HG02981 (cell line): ENCODE measurements around the gene MRPL54.

Source experiments
- ATAC-seq: cut with Tn5 transposase; IDR thresholded peaks from one replicate; pipeline ENCODE4 v1.9.1; 2021; ENCODE audit warnings: mild to moderate bottlenecking, moderate library complexity; ENCODE audit not compliant: unreplicated experiment

The MRPL54 gene

DNA sequence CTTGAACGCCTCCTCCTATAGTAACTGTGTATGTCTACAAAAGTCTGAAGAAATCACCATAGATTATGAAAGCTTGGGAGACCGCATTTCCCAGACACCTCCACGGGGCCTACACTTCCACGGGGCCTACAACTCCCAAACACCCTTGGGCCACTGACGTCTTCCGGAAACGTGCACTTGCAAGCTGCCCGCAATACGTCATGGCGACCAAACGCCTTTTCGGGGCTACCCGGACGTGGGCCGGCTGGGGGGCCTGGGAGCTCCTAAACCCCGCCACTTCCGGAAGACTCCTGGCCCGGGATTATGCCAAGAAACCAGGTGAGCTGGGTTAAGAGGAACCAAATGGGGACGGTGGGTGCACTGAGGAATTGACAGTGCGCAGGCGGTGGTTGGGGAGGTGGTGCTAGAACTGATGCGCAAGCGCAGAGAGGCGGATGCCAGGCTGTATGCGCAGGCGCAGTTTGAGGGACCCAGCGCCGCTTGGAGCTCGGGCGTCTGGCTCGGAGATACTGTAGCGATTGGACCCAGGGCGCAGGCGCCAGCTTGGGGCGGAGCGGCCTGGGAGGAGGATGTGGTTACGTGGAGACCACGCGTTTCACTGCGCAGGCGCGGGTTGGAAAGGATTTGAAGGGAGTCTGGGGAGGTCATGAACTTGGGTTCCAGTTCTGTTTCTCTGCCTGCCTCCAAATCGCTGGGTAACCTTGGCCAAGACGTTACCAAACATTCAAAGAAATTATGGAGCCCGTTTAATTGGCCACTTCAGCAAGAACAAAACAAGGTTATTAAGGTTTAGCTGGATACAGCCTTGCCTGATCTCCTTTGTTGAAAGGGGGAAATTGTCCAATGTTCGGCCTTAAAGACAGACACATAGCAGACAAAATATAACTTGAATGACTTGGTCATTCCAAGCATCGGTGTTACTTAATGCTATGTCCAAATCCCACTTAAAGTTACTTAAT, at the start of gene MRPL54:
MRPL54 (plus strand) TSS at position 182 of the 959 bp plus-strand sequence; CDS start at position 201, 19 bp downstream.
- peak; percentile 67 for ATAC-seq

DNA sequence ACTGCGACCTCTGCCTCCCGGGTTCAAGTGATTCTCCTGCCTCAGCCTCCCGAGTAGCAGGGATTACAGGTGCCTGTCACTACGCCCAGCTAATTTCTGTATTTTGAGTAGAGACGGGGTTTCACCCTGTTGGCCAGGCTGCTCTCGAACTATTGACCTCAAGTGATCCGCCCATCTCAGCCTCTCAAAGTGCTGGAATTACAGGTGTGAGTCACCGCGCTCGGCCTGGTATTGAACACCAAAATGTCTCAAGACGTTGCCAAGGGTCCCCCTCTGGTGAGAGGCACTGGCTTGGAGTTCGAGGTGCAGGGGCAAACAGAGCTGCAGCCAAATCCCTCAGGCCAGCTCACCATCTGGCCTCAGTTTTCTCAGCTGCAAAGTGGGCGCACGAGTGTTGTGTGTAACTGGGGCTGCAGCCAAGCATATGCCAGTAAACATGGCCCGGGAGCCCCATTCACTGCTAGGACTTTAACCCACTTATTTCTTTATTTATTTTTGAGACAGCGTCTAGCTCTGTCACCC, 46.3 kb upstream of the MRPL54 start:
- no peak for ATAC-seq

DNA sequence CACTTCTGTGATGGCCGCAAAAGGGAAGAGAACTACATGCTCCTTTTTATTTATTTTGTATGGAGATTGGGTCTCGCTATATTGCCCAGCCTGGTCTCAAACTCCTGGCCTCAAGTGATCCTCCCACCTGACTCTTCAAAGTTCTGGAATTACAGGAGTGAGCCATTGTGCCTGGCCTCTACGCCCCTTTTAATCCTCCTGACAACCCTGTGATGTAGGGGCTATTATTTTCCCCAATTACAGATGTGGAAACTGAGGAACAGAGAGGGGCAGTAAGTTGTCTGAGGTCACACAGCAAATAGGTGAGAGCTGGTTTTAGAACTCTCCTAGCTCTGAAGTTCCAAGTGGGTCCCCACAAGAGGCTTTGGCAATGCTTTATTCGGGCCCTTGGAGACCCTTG, 42.6 kb upstream of the MRPL54 start:
- ATAC-seq, result no peak

DNA sequence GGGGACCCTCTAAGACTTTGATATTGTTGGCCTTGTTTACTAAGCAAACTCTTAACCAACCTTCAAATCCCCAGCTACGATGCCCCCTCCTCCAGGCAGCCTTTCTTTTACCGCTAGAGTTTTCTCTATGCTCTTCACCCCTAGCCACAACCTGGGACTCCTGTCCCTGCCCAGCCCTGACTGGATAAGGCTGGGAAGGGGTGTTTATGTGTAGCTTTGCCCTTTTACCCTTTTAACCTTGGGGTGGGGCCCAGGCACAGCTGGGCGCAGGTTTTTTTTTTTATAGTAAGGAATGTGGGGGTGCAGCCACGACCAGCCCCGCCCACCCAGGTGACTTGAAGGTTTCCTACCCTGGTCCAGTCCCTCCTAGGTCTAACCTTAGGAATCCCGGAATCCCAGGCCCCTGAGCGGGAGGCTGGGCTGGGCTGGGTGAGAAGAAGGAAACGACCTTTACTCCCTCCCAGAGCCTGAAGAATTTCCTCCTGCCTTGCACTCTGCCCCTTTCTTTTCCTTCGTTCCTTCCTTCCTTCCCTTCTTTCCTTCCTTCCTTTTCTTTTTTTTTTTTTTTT, 42.0 kb upstream of the MRPL54 start:
- ATAC-seq, result no peak

DNA sequence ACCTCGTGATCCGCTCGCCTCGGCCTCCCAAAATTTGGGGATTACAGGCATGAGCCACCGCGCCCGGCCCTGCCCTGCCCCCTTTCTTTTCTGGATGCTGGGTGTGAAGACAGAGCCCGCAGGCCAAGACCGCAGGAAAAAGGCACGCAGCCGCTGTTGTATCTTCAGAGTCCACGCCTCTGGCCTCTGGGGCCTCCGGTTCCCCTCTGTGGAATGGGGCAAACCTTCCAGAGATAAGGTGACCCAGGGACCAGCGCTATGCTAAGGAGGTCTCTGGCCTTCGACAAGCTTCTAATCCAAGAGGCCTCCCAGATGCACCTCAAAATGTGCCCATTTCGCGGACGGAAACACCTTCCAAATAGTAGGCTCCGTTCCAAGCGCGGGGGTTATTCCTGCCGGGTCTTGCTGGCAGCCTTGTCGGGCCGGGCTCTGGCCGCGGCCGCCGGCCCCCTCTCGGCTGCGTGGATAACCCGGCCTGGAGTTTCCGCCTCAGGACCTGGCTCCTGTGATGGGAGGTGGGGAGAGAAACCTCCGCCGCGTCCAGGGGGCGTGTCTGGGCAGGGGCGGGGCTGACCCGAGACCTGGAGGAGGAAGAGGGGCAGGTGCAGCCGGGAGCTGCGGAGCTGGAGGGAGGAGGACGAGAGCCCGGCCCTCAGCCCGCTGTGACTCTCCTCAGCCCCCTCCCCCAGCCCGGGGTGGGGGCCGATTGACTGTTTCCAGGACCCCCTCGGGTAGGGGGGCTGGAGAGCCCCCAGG, 41.2 kb upstream of the MRPL54 start:
- ATAC-seq, result no peak

DNA sequence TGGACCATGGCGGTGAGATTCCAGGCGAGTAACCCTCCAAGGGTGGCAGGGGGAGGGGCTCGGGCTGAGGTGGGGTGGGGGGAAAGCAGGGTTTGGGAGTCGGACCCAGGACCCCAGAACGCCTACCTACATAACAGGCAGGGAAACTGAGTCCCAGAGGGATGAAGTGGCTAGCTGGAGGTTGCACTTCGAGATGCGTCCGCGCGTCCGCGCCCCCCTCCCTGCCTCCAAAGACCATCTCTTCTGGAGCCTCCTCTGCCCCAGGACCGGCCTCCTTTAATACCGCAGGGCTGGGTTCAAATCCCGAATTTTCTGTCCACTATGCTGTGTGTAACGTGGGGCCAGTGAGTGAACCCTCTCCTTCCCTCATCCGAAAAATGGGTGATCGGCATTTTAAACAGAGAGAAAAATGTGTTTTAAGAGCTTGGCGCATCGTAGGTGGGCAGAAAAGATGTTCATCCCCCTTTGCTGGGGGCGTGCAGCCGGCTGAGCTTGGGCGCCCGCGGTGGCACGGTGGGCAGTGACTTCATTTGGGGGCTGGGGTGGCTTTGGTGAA, 40.5 kb upstream of the MRPL54 start:
- ATAC-seq, result no peak

DNA sequence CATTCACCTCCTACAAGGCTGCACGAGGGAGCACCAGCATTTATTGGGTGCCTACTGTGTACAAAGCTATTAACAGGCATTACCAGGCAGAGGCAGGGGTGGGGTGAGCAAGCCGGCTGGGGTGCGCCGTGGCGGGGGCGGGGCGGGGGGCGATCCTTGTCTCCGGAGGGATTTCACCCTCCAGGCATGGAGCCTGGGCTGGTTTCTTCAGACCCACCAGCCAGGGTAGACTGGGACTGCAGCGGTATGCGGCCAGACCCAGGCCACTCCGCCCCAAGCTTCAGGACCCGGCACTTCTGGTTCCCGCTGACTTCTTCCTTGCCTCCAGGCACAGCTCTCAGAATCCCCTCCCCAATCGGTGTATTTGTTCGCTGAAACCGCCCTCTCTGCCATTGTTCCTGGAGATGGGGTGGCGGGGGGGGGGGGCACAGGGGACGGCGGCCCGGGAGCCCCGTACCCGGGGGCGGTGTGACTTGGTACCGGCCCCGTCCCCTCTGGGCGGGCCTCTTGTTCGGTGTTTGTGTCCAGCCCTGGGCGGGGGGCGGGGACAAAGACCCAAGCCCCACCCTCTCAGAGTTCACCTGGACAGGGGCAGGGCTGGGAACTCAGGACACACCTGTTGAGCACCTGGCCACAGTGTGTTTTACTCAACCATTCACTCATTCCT, 39.9 kb upstream of the MRPL54 start:
- ATAC-seq, result no peak

DNA sequence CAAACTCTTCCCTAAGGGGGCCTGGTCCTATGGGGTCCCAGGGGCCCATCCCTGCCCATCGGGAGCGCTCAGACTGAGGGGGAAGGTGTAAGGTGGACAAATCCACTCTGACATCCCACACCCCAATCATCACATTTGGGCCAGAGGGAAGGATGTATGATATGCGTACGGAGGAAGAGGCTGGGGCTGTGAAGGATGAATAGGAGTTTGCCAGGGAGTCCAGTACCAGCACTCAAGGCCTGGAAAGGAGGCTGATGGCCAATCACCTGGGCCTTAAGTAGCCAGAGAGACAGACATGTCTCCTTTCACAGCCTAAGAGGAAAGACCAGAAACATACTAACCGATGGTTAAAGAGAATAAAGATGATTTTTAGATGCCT, 39.4 kb upstream of the MRPL54 start:
- ATAC-seq, result no peak

DNA sequence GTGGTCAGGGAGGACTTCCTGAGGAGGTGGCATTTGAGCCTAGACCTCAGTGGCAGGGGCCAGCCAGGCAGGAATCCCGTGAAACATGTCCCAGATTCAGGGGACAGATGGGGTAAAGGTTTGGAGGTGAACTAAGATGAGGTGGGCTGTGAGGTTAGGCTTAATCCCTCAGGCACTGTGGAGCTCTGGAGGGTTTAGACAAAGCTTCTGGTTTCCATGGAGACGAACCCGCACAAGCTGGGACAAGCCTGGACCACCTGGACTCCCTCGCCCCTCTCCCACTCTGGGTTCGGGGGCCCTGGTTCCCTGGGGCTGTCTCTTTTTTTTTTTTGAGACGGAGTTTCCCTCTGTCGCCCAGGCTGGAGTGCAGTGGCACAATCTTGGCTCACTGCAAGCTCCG, 38.6 kb upstream of the MRPL54 start:
- ATAC-seq, result no peak

DNA sequence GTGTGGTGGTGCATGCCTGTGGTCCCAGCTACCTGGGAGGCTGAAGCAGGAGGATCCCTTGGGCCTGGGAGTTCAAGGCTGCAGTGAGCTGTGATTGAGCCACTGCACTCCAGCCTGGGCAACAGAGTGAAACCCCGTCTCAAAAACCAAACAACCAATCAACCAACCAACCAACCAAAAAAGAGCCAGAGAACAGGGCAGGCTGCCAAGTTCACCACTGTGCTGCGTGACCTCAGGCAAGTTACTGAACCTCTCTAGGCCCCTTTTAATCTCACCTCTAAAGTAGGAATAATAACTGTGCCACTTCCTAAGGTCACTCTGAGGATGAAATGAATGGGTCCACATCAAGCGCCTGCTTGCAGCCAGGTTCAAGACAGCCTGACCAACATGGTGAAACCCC, 37.4 kb upstream of the MRPL54 start:
- no peak for ATAC-seq

DNA sequence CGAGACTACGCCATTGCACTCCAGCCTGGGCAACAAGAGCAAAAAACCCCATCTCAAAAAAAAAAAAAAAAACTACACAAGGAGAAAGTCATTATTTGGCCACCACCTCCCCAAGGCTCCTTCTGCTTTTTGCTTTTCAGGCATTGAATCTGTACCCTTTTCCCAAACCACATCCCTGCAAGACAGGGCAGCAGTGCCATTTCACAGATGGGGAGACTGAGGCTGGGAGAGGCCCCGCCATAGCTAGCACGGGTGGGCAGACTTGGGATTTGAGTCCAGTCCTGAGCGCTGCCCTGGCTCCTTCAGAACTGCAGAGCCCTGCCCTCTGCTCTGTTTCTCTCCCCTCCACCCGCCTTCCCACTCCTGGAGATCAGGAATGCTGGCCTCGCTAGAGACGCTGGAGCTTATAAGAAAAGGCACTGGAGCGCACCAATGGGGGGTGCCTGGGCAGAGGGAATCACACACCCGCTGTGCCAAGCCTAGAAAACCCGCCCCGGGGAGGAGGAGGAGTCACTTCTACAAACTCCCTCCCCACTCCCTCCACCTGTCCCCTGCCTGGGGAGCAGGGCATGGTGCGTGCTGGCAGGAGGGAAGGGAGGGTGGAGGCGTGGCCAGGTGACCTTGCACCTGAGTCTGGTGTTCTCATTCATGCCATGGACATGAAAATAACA, 36.7 kb upstream of the MRPL54 start:
- no peak for ATAC-seq

DNA sequence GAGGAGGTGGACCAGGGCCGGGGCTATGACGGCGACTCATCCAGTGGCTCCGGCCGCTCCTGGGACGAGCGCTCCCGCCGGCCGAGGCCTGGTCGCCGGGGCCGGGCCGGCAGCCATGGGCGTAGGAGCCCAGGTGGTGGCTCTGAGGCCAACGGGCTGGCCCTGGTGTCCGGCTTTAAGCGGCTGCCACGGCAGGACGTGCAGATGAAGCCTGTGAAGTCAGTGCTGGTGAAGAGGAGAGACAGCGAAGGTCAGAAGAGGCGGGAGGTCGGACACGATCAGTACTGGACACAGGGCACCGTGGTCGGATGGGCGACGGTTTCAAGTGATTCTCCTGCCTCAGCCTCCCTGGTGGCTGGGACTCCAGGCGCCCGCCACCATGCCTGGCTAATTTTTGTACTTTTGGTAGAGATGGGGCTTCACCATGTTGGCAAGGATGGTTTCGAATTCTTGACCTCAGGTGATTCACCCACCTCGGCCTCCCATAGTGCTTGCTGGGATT, 32.0 kb upstream of the MRPL54 start:
- ATAC-seq, result no peak

DNA sequence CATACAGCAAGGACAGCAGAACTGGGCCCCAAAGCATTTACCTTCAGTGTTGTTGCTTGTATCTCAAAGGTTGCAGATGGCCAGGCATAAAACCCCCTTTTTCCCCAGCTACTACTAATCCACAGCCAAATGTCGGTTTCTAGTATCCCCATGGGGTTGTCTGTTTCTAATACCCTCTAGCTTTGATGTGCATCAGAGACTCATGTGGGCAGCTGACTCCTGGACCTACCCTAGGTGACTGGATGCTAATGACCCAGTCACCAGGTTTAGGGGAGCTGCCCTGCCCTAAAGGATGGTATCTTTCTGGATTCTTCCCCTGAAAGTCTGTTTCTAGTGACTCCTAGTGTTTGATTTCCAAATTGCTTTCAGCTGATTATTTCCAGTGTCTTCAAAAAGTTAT, 30.4 kb upstream of the MRPL54 start:
- no peak for ATAC-seq

DNA sequence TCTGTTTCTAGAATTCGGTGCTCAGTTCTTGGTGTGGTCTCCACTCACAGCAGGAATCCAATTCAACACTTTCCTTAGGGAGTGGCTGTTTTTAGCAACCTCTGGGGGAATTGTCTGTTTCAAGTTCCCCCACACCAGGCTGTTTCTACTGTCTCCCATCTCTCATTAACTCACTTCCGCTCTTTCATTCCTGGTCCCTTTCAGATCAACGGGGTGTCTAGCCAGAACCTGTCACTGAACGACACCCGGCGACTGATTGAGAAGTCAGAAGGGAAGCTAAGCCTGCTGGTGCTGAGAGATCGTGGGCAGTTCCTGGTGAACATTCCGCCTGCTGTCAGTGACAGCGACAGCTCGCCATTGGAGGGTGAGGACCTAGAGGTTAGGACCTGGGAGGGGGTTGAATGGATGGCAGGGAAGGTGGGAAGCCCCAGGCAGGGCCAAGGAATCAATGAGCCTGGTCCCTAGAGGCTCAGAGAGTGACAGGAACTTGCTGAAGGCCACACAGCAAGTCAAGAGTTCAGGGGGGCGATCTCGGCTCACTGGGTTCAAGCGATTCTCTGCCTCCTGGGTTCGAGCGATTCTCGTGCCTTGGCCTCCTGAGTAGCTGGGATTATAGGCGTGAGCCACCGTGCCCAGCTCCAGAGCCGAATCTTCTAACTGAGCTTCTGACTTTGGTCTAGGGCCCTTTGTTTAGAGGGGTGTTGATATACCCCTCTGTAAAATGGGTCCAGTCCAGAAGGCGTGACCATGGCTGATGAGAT, 28.8 kb upstream of the MRPL54 start:
- ATAC-seq, result no peak

DNA sequence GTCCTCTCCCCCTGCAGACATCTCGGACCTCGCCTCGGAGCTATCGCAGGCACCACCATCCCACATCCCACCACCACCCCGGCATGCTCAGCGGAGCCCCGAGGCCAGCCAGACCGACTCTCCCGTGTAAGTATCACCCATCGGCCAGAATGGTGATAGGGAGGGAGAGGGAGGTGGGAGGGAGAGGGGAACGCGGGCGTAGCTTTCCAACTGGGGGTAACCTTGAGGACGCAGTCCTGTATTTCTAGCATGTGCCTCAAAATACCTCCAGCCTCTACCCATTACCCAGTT, 28.2 kb upstream of the MRPL54 start:
- ATAC-seq, result no peak

DNA sequence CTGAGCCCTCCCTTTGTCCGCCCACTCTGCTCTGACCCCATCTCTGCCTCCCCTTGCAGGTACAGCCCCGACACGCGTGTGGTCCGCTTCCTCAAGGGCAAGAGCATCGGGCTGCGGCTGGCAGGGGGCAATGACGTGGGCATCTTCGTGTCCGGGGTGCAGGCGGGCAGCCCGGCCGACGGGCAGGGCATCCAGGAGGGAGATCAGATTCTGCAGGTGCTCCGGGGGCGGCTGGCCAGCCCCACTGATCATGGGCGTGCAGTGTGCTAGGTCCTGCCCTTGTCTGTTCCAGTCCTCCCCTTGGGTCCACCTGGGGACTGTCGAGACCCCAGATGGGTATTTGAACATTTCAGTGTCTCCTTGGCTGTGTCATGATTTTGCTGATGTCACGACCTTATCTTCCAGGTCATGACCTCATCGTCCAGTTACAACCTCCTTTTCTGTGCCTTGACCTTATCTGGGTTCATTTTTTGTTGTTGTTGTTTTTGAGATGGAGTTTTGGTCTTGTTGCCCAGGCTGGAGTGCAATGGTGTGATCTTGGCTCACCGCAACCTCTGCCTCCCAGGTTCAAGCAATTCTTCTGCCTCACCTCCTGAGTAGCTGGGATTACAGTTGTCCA, 26.3 kb upstream of the MRPL54 start:
- no peak for ATAC-seq

DNA sequence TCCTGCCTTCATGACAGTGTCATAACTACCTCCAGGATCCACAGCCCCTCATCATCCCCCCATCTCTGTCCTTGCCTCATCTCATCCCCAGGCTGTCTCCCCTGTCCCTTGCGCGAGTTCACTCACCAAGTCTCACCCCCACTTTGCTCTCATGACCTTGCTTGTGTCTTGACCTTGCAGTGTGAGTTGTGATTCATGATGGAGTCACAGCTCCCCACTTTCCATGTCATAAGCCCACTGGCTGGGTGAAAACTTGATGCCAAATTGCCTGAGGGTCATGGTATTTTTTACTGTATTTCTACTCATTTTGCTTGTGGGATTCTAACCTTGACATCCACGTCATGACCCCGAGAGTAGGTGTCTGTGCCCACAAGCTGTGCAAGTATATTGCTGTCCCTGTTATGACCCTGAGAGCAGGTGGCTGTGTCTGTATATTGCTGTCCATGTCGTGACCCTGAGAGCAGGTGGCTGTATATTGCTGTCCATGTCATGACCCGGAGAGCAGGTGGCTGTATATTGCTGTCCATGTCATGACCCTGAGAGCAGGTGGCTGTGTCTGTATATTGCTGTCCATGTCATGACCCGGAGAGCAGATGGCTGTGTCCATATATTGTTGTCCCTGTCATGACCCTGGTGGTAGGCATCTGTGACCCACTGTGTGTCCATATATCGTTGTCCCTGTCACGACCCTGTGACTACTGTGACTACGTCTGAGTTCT, 24.8 kb upstream of the MRPL54 start:
- ATAC-seq, result no peak

DNA sequence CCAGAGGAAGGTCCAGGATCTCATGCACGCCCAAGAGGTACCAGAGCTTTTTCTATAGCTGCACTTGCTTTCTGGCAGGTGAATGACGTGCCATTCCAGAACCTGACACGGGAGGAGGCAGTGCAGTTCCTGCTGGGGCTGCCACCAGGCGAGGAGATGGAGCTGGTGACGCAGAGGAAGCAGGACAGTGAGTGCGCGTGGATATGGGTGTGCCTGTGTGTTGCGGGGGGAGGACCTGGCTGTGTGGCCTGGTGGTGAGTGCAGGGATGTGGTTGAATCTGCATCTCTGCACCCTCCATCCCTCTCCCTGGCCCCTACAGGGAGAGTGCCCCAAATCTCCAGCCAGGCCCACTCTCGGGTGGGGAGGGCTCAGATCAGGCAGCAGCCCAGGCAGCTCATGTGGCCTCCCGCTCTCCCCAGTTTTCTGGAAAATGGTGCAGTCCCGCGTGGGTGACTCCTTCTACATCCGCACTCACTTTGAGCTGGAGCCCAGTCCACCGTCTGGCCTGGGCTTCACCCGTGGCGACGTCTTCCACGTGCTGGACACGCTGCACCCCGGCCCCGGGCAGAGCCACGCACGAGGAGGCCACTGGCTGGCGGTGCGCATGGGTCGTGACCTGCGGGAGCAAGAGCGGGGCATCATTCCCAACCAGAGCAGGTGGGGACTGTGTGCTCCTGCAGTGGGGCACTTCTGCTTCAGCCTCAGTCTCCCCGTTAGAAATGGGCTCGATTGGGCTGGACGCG, 23.8 kb upstream of the MRPL54 start:
- no peak for ATAC-seq
